Smooth muscle cell (in vitro differentiated cells): Measurements from ENCODE around the gene IGHMBP2. TPM values are rescaled to one million over a fixed set of nuclear protein-coding genes. Genes with fewer than 3 reads are reported as not detected.

Experiments used
- DNase-seq: peaks from one replicate; lab custom pipeline; 2025; ENCODE audit not compliant: unreplicated experiment; lab: John Stamatoyannopoulos, UW
- H2AFZ ChIP-seq: fragments of 200-600 bp; sonication (generic); 2 replicates; pipeline ENCODE4 v1.6.0; 2016; ENCODE audit warnings: antibody characterized with exemption, low read depth, mild to moderate bottlenecking
- H3F3A ChIP-seq: fragments of 200-600 bp; sonication (generic); 2 replicates; pipeline ENCODE4 v1.6.0; 2017; ENCODE audit warnings: antibody characterized with exemption, low read depth
- H3K27ac ChIP-seq: fragments of 200-600 bp; sonication (generic); 2 replicates; pipeline ENCODE4 v1.5.1; 2016; ENCODE audit warnings: low read depth, mild to moderate bottlenecking
- H3K27me3 ChIP-seq: fragments of 200-600 bp; sonication (generic); 2 replicates; pipeline ENCODE4 v1.6.1; 2016; ENCODE audit warnings: low read depth, mild to moderate bottlenecking
- H3K36me3 ChIP-seq: fragments of 200-600 bp; sonication (generic); 2 replicates; pipeline ENCODE4 v1.5.1; 2016; ENCODE audit warnings: low read depth
- H3K4me1 ChIP-seq: fragments of 200-600 bp; sonication (generic); 2 replicates; pipeline ENCODE4 v1.5.1; 2016; ENCODE audit warnings: low read depth
- H3K4me2 ChIP-seq: fragments of 200-600 bp; sonication (generic); 2 replicates; pipeline ENCODE4 v1.6.0; 2016; ENCODE audit warnings: mild to moderate bottlenecking
- H3K4me3 ChIP-seq: fragments of 200-600 bp; sonication (generic); 2 replicates; pipeline ENCODE4 v1.5.1; 2016; ENCODE audit warnings: mild to moderate bottlenecking
- H3K79me2 ChIP-seq: fragments of 200-600 bp; sonication (generic); 2 replicates; pipeline ENCODE4 v1.6.0; 2016; ENCODE audit warnings: low read depth, mild to moderate bottlenecking
- H3K9ac ChIP-seq: fragments of 200-600 bp; sonication (generic); 2 replicates; pipeline ENCODE4 v1.6.0; 2016; ENCODE audit warnings: low read depth
- H3K9me3 ChIP-seq: fragments of 200-600 bp; sonication (generic); replicated peaks from 2 replicates; pipeline ENCODE4 v1.5.1; 2016; ENCODE audit warnings: low read depth
- H4K20me1 ChIP-seq: fragments of 200-600 bp; sonication (generic); 2 replicates; pipeline ENCODE4 v1.6.0; 2016; ENCODE audit warnings: low read depth
- WGBS: methylation state at CpG from one replicate; pipeline ENCODE4 v1.1.7; 2016; ENCODE audit warnings: low lambda C conversion rate; 5-methylcytosine and 5-hydroxymethylcytosine counted together
- polyA plus RNA-seq: library from polyadenylated mRNA; unstranded; fragments of >200 nt; fragmentation: Nextera tagmentation; extraction: Ambion mirVana; gene quantifications from 2 replicates; pipeline ENCODE4 v1.2.1, GENCODE V29; 2016
- total RNA-seq: library from RNA; depleted of rRNA; stranded (reverse); fragments of >200 nt; gene quantifications from 2 replicates; pipeline ENCODE4 v1.2.3, GENCODE V29; 2014
- TF ChIP-seq, protein P1 (sequence below): fragments of 200-600 bp; sonication (generic); IDR thresholded peaks from 2 replicates; pipeline ENCODE4 v1.5.1; 2017; ENCODE audit warnings: borderline replicate concordance, mild to moderate bottlenecking, antibody characterized with exemption; ENCODE audit not compliant: insufficient read depth, poor library complexity, severe bottlenecking

Gene IGHMBP2
- total and polyA plus RNA-seq, 2 experiments from 2014 or later, result 12.1 to 13.3 TPM

DNA sequence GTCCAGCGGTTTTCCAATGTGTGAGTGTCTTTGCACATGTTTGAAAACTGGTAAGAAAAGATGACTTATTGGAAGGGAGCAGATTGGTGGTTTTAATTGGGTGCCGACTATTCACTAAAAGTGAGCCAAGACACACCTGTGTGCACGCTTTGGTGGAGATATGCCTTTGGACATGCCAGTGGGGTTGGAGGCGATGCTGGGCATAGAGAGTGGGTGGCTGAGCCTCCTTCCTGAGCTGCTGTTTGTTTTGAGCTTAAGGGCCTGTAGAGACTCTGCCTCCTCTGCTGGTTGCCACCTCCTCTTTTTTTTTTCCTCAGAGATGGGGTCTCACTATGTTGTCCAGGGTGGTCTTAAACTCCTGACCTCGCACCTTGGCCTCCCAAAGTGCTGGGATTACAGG is 9.5 kb downstream of the IGHMBP2 start:
- Histone ChIP-seq H2AFZ (no peak overlapping the region), H3K36me3 (no peaks in the 10 kb centered on the region), H3F3A (no peaks in the 10 kb centered on the region), H3K9ac (no peak overlapping the region), H3K4me3 (no peak overlapping the region), H4K20me1 (no peaks in the 10 kb centered on the region), H3K27ac (no peak overlapping the region), H3K79me2 (no peaks in the 10 kb centered on the region), H3K9me3 (no peaks in the 10 kb centered on the region), H3K4me2 (no peak overlapping the region), H3K4me1 (no peaks in the 10 kb centered on the region), H3K27me3 (no peaks in the 10 kb centered on the region)
- WGBS, result 98% methylated on average over 5 of the region's 5 CpGs
- no peak for DNase-seq
- TF ChIP-seq, protein P1, sequence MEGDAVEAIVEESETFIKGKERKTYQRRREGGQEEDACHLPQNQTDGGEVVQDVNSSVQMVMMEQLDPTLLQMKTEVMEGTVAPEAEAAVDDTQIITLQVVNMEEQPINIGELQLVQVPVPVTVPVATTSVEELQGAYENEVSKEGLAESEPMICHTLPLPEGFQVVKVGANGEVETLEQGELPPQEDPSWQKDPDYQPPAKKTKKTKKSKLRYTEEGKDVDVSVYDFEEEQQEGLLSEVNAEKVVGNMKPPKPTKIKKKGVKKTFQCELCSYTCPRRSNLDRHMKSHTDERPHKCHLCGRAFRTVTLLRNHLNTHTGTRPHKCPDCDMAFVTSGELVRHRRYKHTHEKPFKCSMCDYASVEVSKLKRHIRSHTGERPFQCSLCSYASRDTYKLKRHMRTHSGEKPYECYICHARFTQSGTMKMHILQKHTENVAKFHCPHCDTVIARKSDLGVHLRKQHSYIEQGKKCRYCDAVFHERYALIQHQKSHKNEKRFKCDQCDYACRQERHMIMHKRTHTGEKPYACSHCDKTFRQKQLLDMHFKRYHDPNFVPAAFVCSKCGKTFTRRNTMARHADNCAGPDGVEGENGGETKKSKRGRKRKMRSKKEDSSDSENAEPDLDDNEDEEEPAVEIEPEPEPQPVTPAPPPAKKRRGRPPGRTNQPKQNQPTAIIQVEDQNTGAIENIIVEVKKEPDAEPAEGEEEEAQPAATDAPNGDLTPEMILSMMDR, result no peak

DNA sequence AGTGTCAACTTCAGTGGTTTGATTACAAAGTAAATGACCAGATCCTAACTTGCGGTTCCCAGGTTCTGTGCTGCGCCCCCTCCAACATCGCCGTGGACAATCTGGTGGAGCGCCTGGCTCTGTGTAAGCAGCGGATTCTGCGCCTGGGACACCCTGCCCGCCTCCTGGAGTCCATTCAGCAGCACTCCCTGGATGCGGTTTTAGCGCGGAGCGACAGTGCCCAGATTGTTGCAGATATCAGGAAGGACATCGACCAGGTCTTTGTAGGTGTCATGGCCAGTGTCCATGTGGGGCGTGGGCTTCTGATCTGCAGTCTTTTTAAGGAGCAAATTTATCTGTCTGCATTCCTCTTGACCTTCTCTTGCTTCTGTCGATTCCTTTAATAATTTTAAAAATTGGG is 11.1 kb downstream of the IGHMBP2 start:
- TF ChIP-seq, protein P1, result no peak
- H3K36me3 ChIP-seq, result no peaks in the 10 kb centered on the region
- no peaks in the 10 kb centered on the region for H3K79me2 ChIP-seq

DNA sequence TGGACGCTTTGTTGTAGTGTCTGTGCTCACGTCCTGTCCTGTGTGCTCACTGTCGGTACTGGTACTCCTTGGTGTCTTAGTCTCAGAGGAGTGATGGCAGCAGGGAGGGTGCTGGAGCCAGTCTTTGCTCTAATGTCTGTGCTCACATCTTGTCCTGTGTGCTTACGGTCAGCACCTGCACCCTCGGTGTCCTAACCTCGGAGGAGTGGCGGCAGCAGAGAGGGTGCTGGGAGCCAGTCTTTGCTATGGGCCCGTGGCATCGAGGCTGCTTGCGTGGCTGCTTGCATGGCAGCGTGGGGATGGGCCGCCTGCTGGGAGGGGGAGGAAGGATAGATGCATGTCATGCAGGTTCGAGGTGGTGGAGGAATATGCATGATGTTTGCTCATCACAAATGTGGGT is 12.7 kb downstream of the IGHMBP2 start:
- Histone ChIP-seq H2AFZ (no peak overlapping the region), H3F3A (no peaks in the 10 kb centered on the region), H3K27me3 (no peaks in the 10 kb centered on the region), H3K79me2 (no peaks in the 10 kb centered on the region), H3K9ac (no peak overlapping the region), H3K9me3 (no peaks in the 10 kb centered on the region), H3K36me3 (peaks cover 5% of the 10 kb centered on the region), H4K20me1 (no peaks in the 10 kb centered on the region), H3K27ac (no peak overlapping the region), H3K4me2 (no peak overlapping the region), H3K4me3 (no peak overlapping the region), H3K4me1 (no peaks in the 10 kb centered on the region)
- WGBS, result 94% methylated on average over 13 of the region's 13 CpGs
- no peak for DNase-seq
- TF ChIP-seq, protein P1, result no peak

More for the DNA sequence above, 11.1 kb downstream of the IGHMBP2 start:
- Histone ChIP-seq H3K9ac (no peak overlapping the region), H3F3A (no peaks in the 10 kb centered on the region), H2AFZ (no peak overlapping the region), H3K27ac (no peak overlapping the region), H3K27me3 (no peaks in the 10 kb centered on the region), H3K4me1 (no peaks in the 10 kb centered on the region), H4K20me1 (no peaks in the 10 kb centered on the region), H3K4me3 (no peak overlapping the region), H3K9me3 (no peaks in the 10 kb centered on the region), H3K4me2 (no peak overlapping the region)
- no peak for DNase-seq
- WGBS, result over 99% methylated on average over 15 of the region's 15 CpGs

DNA sequence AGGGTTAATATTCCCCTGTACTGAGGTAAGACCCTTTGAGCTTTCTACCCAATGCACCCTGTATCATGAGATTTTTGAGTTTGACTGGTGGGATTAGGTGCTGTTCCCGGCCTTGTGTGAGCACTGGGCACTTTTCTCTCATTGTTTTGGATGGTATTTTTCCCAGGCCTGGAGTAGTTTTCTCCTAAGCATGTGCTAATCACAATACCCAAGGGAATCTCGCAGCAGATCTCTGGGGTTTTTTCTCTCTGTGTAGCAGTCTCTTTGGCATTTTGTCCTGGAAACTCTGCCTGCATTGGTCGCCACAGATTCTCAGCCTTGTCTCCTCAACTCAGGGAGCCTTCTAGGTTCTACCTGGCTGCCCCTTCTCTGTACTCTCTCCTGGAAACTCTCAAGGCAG is 19.9 kb downstream of the IGHMBP2 start:
- Histone ChIP-seq H3K9ac (no peak overlapping the region), H3K27ac (no peak overlapping the region), H3K27me3 (no peaks in the 10 kb centered on the region), H3K79me2 (no peaks in the 10 kb centered on the region), H3K9me3 (peaks cover 14% of the 10 kb centered on the region), H3F3A (no peaks in the 10 kb centered on the region), H3K4me3 (no peak overlapping the region), H3K4me1 (no peaks in the 10 kb centered on the region), H3K4me2 (no peak overlapping the region), H4K20me1 (no peaks in the 10 kb centered on the region), H3K36me3 (peaks cover 37% of the 10 kb centered on the region), H2AFZ (no peak overlapping the region)
- no peak for DNase-seq
- TF ChIP-seq, protein P1, result no peak
- 93% methylated on average over 3 of the region's 3 CpGs for WGBS
